Ectodermal cell (in vitro differentiated cells): ENCODE data around the gene AKAP13.

Experiments used
- H3K27ac ChIP-seq: 2 replicates; pipeline ENCODE4 v1.7.0; 2013; ENCODE audit warnings: mild to moderate bottlenecking, low read depth, low read length; ENCODE audit not compliant: insufficient read depth, poor library complexity, severe bottlenecking
- H3K27me3 ChIP-seq: 2 replicates; pipeline ENCODE4 v1.7.0; 2013; ENCODE audit warnings: mild to moderate bottlenecking, low read length; ENCODE audit not compliant: insufficient read depth, control insufficient read depth, poor library complexity, severe bottlenecking
- H3K36me3 ChIP-seq: one replicate; pipeline ENCODE4 v1.7.0; 2013; ENCODE audit warnings: low read length; ENCODE audit not compliant: control insufficient read depth, insufficient read depth
- H3K4me1 ChIP-seq: one replicate; pipeline ENCODE4 v1.7.0; 2013; ENCODE audit warnings: low read length; ENCODE audit not compliant: control insufficient read depth, insufficient read depth
- H3K4me3 ChIP-seq: 2 replicates; pipeline ENCODE4 v1.7.0; 2013; ENCODE audit warnings: low read depth, low read length, control low read depth; ENCODE audit not compliant: insufficient read depth
- H3K9me3 ChIP-seq: 2 replicates; pipeline ENCODE4 v1.7.0; 2013; ENCODE audit warnings: mild to moderate bottlenecking, low read length, moderate library complexity; ENCODE audit not compliant: control insufficient read depth
- WGBS, 2 experiments: methylation state at CpG; one replicate each; pipeline ENCODE4 v1.1.7; 2013; ENCODE audit warnings: missing lambda C conversion rate in 2 of 2; 5-methylcytosine and 5-hydroxymethylcytosine counted together

Gene AKAP13

DNA sequence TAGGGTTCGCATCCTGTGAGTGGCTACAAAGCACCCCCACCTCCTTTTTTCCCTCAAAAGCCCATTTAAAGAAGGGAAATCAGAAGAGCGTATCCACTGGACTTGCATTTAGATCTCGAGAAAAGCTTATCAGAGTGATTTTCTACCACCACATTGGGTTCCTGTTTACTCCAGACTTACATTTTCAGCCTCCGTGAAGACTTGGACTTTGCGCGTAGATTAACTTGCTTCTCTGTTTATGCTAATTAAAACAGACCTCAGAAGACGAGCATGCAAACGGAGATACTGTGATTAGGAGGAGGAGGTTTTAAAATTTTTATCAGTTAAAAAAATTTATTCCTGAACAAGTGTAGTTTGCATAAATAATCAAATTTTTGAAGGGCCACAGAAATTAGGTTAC lies 115.7 kb downstream of the AKAP13 start:
- no peak overlapping the region for H3K27ac ChIP-seq
- no peaks in the 10 kb centered on the region for H3K9me3 ChIP-seq
- no peak overlapping the region for H3K4me3 ChIP-seq
- H3K27me3 ChIP-seq = no peaks in the 10 kb centered on the region
- no peaks in the 10 kb centered on the region for H3K36me3 ChIP-seq
- 88% methylated on average over 7 to 8 of the region's 8 CpGs for WGBS, 2 experiments
- peaks cover 22% of the 10 kb centered on the region for H3K4me1 ChIP-seq

DNA sequence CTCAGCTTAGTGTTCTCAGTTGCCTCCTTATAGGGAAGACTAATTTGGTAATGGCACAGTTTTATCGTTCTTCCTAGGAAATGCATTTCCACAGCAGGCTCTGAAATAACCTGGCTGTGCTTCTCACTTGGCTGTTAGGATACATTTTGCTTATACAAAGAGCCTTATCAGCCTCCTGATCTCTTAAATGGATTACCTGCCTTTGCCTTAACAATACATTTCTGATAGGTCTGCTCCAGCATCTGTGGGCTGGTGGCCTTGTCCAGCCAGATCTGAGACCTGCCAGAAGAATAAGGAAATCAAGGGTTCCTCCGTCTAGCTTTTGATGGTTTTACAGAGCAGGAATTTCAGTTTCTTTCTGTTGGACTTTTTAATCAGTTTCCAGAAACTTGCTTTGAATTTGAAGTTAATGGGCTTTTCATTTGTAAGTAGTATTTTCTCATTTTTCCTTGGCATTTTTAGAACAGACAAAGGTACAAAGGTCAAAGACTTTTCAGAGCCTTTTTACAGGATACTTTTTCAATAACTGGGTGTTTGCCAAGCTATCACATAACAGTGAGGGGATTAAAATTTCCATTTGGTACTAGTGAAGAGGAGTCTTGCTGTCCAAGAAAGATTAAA lies 116.3 kb downstream of the AKAP13 start:
- H3K27ac ChIP-seq = no peak overlapping the region
- H3K4me3 ChIP-seq = no peak overlapping the region
- no peaks in the 10 kb centered on the region for H3K9me3 ChIP-seq
- H3K4me1 ChIP-seq = peaks cover 22% of the 10 kb centered on the region
- no peaks in the 10 kb centered on the region for H3K36me3 ChIP-seq
- WGBS, 2 experiments = 85 to 91% methylated on average over 2 of the region's 2 CpGs
- H3K27me3 ChIP-seq = no peaks in the 10 kb centered on the region

DNA sequence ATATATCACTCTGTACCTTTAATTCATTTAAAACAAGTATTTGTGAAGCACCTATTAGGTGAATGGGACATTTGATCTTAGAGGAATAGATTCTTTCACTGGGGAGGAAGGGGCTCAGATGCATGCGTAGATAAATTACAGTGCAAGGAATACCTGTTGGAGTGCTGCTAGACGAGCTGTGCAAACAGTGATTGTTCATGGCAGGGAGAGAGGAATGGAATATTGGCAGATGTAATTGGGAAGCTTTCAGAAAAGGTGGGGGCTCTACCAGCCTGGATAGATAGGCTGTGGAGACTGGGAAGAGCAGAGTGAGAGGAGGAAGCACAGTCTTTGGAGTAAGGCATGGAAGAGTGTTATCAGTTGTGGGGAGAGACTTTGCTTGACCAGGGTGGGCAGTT lies 116.8 kb downstream of the AKAP13 start:
- no peak overlapping the region for H3K4me3 ChIP-seq
- no peaks in the 10 kb centered on the region for H3K36me3 ChIP-seq
- H3K27ac ChIP-seq = no peak overlapping the region
- peaks cover 22% of the 10 kb centered on the region for H3K4me1 ChIP-seq
- 93 to 95% methylated on average over 2 of the region's 2 CpGs for WGBS, 2 experiments
- H3K27me3 ChIP-seq = no peaks in the 10 kb centered on the region
- H3K9me3 ChIP-seq = no peaks in the 10 kb centered on the region

DNA sequence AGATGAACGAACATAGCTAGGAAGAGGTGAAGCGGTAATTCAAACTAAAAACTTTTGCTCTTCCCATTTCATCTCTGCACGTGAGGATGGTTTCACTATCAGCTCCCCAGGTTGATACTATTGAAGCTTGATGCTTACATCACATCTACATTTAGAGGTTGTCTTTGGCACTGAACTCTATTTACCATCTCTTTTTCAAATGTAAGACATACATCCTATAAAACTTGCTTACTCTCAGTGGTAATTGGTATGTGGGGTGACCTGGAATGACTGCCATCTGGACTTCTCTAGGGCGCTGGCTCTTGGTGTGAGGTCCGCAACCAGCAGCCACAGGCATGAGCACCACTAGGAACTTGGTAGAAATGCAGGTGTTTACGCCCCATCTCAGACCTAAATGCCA lies 118.1 kb downstream of the AKAP13 start:
- no peaks in the 10 kb centered on the region for H3K9me3 ChIP-seq
- H3K27ac ChIP-seq = no peak overlapping the region
- H3K36me3 ChIP-seq = no peaks in the 10 kb centered on the region
- H3K4me3 ChIP-seq = no peak overlapping the region
- H3K27me3 ChIP-seq = no peaks in the 10 kb centered on the region
- H3K4me1 ChIP-seq = peaks cover 22% of the 10 kb centered on the region
- WGBS, 2 experiments = 90 to 92% methylated on average over 6 of the region's 6 CpGs

DNA sequence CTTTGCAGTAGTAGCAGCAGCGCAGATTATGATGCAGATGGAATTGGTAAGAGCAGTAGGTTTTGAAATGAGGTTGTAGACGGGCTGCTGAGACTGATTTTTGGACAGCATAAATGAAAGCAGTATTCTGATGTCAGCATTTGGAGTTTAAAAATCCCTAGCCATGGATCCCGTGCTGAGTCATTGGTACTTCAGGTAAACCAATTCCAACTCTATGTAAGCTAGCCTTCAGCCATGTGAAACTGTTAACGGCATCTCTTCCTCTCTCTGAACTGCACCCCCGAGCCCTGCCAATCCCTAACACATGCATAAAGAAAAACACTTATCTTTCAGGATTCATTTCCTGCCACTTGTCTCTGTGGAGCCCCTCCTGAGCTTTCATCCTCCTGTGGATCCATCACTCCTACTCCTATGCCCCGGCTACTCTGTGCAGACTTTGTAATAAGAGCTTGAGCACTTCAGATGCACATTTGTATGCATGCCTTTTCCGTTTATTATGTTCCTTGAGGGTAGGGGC lies 119.0 kb downstream of the AKAP13 start:
- Histone ChIP-seq H3K4me1 (peaks cover 22% of the 10 kb centered on the region), H3K9me3 (no peaks in the 10 kb centered on the region), H3K27ac (peak overlapping the region; percentile 5), H3K4me3 (no peak overlapping the region), H3K27me3 (no peaks in the 10 kb centered on the region), H3K36me3 (no peaks in the 10 kb centered on the region)
- 84 to 86% methylated on average over 6 to 7 of the region's 7 CpGs for WGBS, 2 experiments

DNA sequence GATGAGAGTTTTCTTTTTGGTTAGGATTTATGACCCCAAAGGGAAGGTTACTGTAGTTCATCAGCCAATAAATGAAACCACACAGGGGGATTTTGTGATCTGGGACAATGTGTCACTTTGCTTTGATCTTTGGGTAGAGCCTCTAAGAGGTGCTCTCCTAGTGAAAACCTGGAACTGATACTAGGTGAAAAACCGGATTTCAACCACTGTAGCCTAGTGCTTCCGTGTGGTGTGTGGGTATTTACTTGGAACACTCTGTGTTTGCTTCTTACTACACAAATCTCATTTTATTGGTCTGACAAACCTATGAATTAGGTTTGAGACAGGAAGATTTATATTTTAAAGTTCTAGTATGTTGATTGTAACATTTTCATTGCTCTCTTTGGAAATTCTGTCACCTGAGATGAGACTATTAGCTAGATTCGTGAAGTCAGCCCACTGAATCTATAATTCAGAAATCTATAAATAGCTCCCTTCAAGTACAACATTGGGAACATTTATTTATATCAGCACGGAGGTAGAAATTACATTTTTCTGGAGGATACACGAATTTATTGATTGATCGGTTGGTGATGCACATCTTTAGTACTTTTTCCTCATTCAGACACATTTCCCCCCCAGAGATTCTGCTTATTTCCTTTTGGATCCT lies 119.8 kb downstream of the AKAP13 start:
- WGBS, 2 experiments = 91% methylated on average over 6 of the region's 6 CpGs
- H3K9me3 ChIP-seq = no peaks in the 10 kb centered on the region
- no peaks in the 10 kb centered on the region for H3K27me3 ChIP-seq
- H3K27ac ChIP-seq = no peak overlapping the region
- H3K4me3 ChIP-seq = no peak overlapping the region
- peaks cover 22% of the 10 kb centered on the region for H3K4me1 ChIP-seq
- H3K36me3 ChIP-seq = no peaks in the 10 kb centered on the region

DNA sequence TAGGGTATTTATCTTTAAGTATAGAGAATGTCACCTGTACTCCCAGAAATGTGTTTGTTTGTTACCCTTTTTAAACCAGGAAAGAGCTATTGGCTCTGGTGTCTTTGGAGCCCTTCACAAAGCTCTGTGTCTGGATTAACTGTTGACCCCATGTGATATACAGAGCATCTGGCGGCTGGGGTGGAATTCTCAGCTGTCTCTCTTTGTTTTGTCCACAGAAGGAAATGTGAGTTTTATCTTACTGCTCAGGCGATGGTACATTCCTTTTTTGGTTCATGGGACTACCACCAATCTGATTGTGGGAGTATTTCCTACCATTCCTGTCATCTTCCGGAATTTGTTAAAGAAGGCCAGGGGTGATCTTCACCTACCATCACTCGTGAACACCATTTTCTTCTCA lies 120.3 kb downstream of the AKAP13 start:
- Histone ChIP-seq H3K9me3 (no peaks in the 10 kb centered on the region), H3K27ac (no peak overlapping the region)
- 80 to 87% methylated on average over 3 of the region's 4 CpGs for WGBS, 2 experiments

DNA sequence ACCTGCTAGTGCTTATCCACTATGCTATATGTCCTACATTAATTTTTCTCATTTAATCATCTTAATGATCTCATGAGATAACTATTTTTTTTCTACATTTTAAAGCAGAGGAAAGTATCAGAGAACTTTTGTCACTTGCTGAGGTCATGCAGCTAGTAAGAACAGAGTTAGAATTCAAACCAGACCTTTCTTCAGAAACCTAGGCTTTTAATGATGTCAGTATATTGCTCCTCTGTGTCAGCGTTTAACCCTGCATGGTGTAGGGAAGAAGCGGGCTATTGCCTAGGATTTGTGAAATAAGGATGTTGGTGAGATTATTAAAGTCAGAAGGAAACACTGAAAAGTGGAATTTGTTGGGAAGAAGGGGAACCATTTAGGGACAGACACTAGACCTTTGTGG lies 121.2 kb downstream of the AKAP13 start:
- no peak overlapping the region for H3K27ac ChIP-seq
- peaks cover 19% of the 10 kb centered on the region for H3K4me1 ChIP-seq
- no peaks in the 10 kb centered on the region for H3K36me3 ChIP-seq
- H3K4me3 ChIP-seq = no peak overlapping the region
- no peaks in the 10 kb centered on the region for H3K9me3 ChIP-seq
- no peaks in the 10 kb centered on the region for H3K27me3 ChIP-seq
- WGBS, 2 experiments = 94 to 97% methylated on average over 2 of the region's 2 CpGs

More for the DNA sequence above, 120.3 kb downstream of the AKAP13 start:
- Histone ChIP-seq H3K27me3 (no peaks in the 10 kb centered on the region), H3K4me1 (peaks cover 22% of the 10 kb centered on the region), H3K36me3 (no peaks in the 10 kb centered on the region), H3K4me3 (no peak overlapping the region)

DNA sequence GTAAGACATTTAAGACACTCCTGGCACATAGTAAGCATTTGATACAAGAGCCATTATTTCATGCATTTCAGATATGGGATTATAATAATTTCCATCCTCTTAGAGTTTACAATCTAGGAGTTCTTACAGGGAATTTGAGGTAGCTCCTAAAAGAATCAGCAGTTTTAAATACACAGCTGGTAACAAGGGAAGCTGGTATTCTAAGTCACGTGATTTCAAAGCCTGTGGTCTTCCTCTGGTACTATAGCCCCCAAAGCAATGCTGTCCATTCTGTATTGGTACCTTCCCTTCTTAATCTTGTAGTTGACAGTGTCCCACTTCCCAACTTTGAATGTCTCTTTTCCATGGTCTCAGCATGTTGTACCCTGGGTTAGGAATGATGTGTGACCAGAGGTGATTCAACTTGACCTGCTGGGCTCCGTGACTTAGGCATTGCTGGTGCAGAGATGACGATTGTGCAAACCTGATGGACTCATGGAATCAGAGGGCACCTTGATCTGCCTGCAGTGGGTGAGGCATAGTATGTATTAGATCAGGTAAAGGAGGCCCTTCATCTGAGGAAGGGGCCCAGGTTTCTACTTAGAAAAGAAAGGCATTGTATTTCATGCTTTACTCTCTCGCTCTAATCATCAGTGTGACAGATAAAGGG lies 122.9 kb downstream of the AKAP13 start:
- Histone ChIP-seq H3K27ac (no peak overlapping the region), H3K4me3 (no peak overlapping the region), H3K9me3 (no peaks in the 10 kb centered on the region), H3K4me1 (peaks cover 19% of the 10 kb centered on the region), H3K36me3 (no peaks in the 10 kb centered on the region), H3K27me3 (no peaks in the 10 kb centered on the region)
- 66 to 73% methylated on average over 4 of the region's 4 CpGs for WGBS, 2 experiments
